ENCODE results near the gene CRYZ.
"Not testable (repeated sequence)": the region's sequence is repeated elsewhere in the genome, so short reads cannot be mapped to it uniquely, and the experiment has no call there.

CRYZ gene

DNA sequence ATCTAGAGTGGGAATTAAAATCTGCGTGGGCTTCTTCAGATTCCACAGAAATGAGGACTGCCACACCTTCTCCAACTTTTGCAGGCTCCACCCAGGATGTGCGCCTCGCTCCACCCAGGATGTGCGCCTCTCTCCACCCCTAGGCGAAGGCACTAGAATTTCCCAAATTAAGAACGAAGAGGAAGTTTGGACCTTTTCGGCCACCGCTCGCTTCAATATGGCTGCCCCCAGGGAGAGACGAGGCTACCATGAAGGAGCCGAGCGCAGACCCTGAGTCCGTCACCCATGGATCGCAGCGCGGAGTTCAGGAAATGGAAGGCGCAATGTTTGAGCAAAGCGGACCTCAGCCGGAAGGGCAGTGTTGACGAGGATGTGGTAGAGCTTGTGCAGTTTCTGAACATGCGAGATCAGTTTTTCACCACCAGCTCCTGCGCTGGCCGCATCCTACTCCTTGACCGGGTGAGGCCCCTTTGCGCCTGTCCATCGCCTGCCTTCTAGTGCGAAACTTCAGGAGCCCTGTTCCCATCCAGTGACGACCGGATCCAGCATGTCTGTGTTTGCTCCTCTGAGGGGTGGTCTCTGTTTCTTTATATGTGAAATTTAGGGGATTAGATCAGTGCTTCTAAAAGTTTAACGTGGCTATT, at the start of gene CRYZ, which contains the start of gene TYW3:
Gene CRYZ (minus strand): TSS at position 91 of the 644 bp plus-strand sequence. CDS start 8,229 bp downstream, outside the sequence.
Gene TYW3 (plus strand): TSS at position 193 of the 644 bp plus-strand sequence. CDS start 93 bp downstream, at position 286.
- DNase-seq (ENCODE audit: low spot score): peak; percentile 59

GRCh38 chr1:74780594-74780993, 47.7 kb upstream of the CRYZ start:
- DNase-seq (ENCODE audit: low spot score): no peak

GRCh38 chr1:74779750-74780149, 46.9 kb upstream of the CRYZ start:
- DNase-seq (ENCODE audit: low spot score): no peak

DNA sequence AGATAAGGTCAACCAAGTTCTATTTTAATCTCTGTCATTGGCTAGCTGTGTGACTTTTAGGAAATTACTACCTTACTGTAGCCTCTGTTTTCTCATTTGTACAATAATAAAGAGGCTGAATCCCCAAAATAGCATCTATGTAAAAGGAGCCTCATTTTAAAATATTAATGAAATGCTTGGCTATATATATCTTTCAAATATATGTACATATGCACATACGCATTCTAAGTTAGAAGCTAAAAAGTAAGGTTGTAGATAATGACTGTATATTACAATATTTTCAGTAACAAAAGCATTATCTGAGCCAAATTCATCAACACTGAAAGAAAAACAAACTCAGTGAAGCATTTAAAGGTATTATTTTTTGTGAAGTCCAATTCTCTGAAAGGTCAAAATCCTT, 44.7 kb upstream of the CRYZ start:
- no peak for DNase-seq (ENCODE audit: low spot score)

- no peak for DNase-seq (ENCODE audit: low spot score)
Observed at GRCh38 chr1:74775735-74776134, 42.9 kb upstream of the CRYZ start.

- DNase-seq (ENCODE audit: low spot score): no peak
Observed at GRCh38 chr1:74773582-74773981, 40.7 kb upstream of the CRYZ start.

GRCh38 chr1:74772945-74773344, 40.1 kb upstream of the CRYZ start:
- no peak for DNase-seq (ENCODE audit: low spot score)

DNA sequence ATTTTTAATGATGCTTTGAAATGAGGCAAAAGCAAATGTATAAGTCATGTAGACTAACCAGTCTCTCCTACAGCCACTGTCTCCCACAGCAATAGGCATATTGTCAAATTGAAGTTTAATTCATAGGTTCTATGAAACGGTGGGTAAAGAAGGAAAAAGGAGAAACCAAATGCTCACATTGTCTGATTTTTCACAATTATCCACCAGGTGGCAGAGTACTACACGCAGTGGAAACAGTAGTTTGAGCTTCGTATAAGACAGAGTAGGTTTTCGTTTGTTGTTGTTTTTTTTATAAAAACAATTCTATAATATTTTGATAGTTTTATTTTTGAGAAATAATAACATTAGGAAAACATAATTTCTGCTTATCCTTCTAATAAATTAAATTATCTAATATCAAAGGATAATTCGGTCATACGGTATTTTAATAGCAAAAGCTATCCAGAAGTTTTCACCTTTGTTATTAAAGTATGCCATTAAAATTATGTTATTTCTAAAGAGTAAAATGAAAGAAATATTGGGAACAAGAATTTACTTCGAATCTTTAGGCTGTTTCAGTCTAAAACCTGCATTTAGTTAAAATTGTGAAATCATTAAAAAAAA, 39.2 kb upstream of the CRYZ start:
- peak; percentile 24 for DNase-seq (ENCODE audit: low spot score)

- DNase-seq (ENCODE audit: low spot score): no peak
Observed at GRCh38 chr1:74767490-74767889, 34.6 kb upstream of the CRYZ start.

GRCh38 chr1:74766579-74766978, 33.7 kb upstream of the CRYZ start:
- no peak for DNase-seq (ENCODE audit: low spot score)

DNA sequence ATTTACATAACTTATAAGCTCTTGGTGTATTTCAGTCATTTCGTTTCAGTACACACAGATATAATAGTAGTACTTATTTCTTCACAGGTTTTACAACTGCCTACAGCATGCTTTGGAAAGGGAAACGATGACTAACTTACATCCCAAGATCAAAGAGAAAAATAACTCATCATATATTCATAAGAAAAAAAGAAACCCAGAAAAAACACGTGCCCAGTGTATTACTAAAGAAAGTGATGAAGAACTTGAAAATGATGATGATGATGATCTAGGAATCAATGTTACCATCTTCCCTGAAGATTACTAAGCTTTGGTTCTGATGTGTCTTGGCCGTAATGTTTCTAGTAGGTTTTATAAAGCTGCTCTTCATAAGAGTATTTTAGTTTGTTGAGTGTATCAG, 31.0 kb upstream of the CRYZ start:
- no peak for DNase-seq (ENCODE audit: low spot score)

- DNase-seq (ENCODE audit: low spot score): not testable (repeated sequence)
Observed at GRCh38 chr1:74756650-74757049, 23.8 kb upstream of the CRYZ start.

GRCh38 chr1:74755475-74755874, 22.6 kb upstream of the CRYZ start:
- no peak for DNase-seq (ENCODE audit: low spot score)

DNA sequence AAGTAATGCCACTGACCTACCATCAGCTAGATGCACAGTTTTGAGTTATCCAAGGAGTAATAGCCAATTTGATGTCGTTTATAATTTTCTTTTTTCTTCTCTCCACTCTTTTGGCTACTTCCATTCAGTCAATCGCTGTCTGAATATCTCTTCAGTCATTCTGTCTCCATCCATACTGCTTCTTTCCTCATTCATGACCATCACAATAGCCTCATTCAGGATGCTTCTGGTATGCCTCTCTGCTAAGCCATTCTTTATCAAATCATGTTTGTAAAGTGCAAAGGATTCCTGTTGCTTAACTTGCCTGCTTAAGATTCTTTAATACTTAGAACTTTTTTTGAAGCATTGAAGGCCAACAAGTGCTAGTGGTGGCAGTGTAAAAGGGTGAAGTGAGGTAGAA, 20.3 kb upstream of the CRYZ start:
- DNase-seq (ENCODE audit: low spot score): no peak

DNA sequence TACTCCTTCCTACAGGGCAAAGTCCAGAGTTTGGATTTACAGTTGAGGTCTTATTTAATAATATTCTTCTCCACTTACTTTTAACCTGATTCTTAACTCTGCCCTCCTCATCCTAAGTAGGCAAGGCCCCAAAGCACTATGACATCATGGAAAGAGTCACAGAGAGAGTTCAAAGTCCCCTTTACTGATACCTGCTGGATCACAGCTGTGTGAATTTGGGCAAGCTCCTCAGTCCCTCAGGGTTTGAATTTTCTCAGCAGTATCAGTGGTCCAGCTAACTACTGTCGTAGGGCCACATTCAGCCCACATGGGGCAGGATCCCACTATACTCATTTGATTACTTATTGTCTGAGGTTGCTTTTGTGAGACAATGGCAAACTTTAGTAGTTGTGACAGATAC, 16.1 kb upstream of the CRYZ start:
- no peak for DNase-seq (ENCODE audit: low spot score)

DNA sequence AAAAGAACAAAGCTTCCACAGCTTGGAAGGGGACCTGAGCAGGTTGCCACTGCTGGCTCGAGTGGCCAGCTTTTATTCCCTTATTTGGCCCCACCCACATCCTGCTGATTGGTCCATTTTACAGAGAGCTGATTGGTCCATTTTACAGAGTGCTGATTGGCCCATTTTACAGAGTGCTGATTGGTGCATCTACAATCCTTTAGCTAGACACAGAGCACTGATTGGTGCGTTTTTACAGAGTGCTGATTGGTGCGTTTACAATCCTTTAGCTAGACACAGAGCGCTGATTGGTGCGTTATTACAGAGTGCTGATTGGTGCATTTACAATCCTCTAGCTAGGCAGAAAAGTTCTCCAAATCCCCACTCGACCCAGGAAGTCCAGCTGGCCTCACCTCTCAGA, 12.4 kb upstream of the CRYZ start:
- DNase-seq (ENCODE audit: low spot score): not testable (repeated sequence)

- DNase-seq (ENCODE audit: low spot score): not testable (repeated sequence)
Observed at GRCh38 chr1:74740307-74740980, 7.6 kb upstream of the CRYZ start.

DNA sequence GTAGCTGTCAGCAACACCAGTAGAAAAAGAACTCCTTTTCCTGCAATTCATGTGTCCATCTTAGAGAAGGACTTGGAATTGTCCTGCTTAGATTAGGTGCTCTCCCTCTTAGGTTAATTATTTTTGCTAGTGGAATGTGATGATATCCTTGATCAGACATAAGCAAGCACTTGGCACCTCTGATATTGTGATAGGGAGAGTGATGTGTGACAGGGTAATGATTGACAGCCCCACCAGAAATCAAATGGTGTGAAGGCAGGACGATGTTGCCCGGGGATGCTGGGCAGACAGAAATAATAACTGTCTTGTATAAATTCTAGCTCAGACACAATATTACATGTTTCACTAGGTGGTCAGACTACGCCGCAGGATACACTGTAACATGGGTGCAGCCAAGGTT, 4.5 kb upstream of the CRYZ start:
- no peak for DNase-seq (ENCODE audit: low spot score)

GRCh38 chr1:74733604-74734484, 994 bp upstream of the CRYZ start:
- DNase-seq (ENCODE audit: low spot score): peak; percentile 55

- DNase-seq (ENCODE audit: low spot score): peak; percentile 12
Observed at GRCh38 chr1:74732071-74732946, 541 bp downstream of the CRYZ start.

DNA sequence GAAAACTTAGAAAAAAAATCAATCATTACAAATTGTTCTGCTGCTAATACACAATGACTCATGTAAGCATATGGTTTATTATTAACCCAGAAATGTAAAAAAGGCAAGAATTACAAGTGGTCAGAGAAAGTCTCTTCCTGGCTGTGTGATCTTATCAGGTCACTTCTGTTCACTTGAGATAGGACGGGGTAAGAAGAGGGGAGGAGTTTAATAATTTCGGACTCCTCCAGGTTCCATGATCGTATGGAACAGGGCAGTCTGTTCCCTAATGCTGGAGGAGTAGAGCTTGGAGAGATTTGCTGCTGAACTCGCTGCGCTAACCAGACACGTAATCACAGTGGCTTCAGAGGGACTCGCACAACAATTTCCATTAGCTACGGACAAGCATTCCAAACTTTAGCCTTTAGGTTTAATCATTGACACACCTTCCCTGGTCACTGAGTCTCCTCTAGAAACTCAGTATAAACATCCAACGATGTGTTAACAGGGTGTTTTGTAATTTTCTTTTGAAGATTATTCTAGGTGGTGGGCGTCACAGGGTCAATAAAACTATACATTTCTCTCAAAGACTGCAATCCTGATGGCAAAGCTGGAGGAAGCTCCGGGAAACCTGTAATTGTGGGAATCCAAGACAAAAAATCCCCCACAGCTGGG, 1.3 kb downstream of the CRYZ start:
- DNase-seq (ENCODE audit: low spot score): no peak

All from germinal center (tissue), 1 donor.